Gastroesophageal sphincter (tissue), 3 donors: ENCODE data around the gene ATXN7.

Experiments
- CTCF ChIP-seq, 4 experiments: fragments of 200-600 bp in 2 of 4; fragments of 450-650 bp in 2 of 4; sonication (generic) in 1 of 4; IDR thresholded peaks; one replicate each; pipeline ENCODE4 v1.5.1; 2017 to 2019; ENCODE audit warnings: antibody characterized with exemption in 4 of 4, mild to moderate bottlenecking in 2 of 4, moderate library complexity in 2 of 4
- EP300 ChIP-seq: sonication (generic); formaldehyde crosslinking; IDR thresholded peaks from one replicate; pipeline ENCODE4 v1.6.1; 2017; ENCODE audit warnings: antibody characterized with exemption, mild to moderate bottlenecking
- POLR2A ChIP-seq, 2 donors: fragments of 450-650 bp; IDR thresholded peaks; one replicate each; pipeline ENCODE4 v1.6.1; 2017; ENCODE audit warnings: antibody characterized with exemption in 2 of 2, mild to moderate bottlenecking in 2 of 2, moderate library complexity in 1 of 2

GRCh38 chr3:63955830-63956545, 92.3 kb downstream of the ATXN7 start:
- TF ChIP-seq CTCF (IDR thresholded peaks at IDR 0.05) (no peak), POLR2A (IDR thresholded peaks at IDR 0.05) (no peak), EP300 (no peak)
